A673 (cell line): ENCODE data around the gene RGS6. TPM values are rescaled to one million over a fixed set of nuclear protein-coding genes. Genes with fewer than 3 reads are reported as not detected.

ENCODE experiments used
- BruUV-seq: library from RNA; stranded (reverse); fragments of 400-500 nt; replicated peaks from 2 replicates; lab custom pipeline; 2021; lab: Mats Ljungman, UMichigan
- CTCF ChIA-PET: fragments of 300-600 bp; sonication (Branson Sonifier 250); formaldehyde crosslinking; loops from one replicate; lab custom pipeline; 2022; ENCODE audit warnings: antibody characterized with exemption; lab: Charles Lee
- POLR2A ChIA-PET: fragments of 300-600 bp; sonication (Branson Sonifier 250); formaldehyde crosslinking; loops from one replicate; lab custom pipeline; 2022; ENCODE audit warnings: antibody characterized with exemption; ENCODE audit not compliant: low non-redundant PET; lab: Charles Lee
- DNase-seq: peaks from one replicate; pipeline ENCODE4 v3.0.0-alpha.2; 2015; ENCODE audit warnings: low spot score
- H3K27ac ChIP-seq: fragments of 200-600 bp; sonication (generic); 2 replicates; pipeline ENCODE4 v1.5.1; 2016; ENCODE audit warnings: mixed run types, low read depth, mild to moderate bottlenecking, mixed read lengths, antibody characterized with exemption, low read length; ENCODE audit not compliant: poor library complexity, severe bottlenecking
- H3K27me3 ChIP-seq: fragments of 200-600 bp; sonication (generic); replicated peaks from 2 replicates; pipeline ENCODE4 v1.6.1; 2017; ENCODE audit warnings: mixed run types, low read depth, mild to moderate bottlenecking, mixed read lengths, antibody characterized with exemption, low read length; ENCODE audit not compliant: insufficient read depth, poor library complexity
- H3K36me3 ChIP-seq: fragments of 200-600 bp; sonication (generic); 2 replicates; pipeline ENCODE4 v1.6.1; 2016; ENCODE audit warnings: mixed run types, mild to moderate bottlenecking, mixed read lengths, antibody characterized with exemption, low read length; ENCODE audit not compliant: insufficient read depth, poor library complexity, severe bottlenecking
- H3K4me1 ChIP-seq: fragments of 200-600 bp; sonication (generic); 2 replicates; pipeline ENCODE4 v1.6.1; 2017; ENCODE audit warnings: mixed run types, mild to moderate bottlenecking, mixed read lengths, antibody characterized with exemption, low read length; ENCODE audit not compliant: insufficient read depth, poor library complexity, severe bottlenecking
- H3K4me3 ChIP-seq: fragments of 200-600 bp; sonication (generic); 2 replicates; pipeline ENCODE4 v1.5.1; 2016; ENCODE audit warnings: low read depth, mixed run types, mild to moderate bottlenecking, mixed read lengths, low read length; ENCODE audit not compliant: poor library complexity, severe bottlenecking
- H3K9me3 ChIP-seq: fragments of 200-600 bp; sonication (generic); 2 replicates; pipeline ENCODE4 v1.6.1; 2016; ENCODE audit warnings: mixed run types, low read depth, mild to moderate bottlenecking, mixed read lengths, antibody characterized with exemption, low read length; ENCODE audit not compliant: poor library complexity, severe bottlenecking
- EZH2 ChIP-seq: fragments of 200-600 bp; sonication (generic); IDR thresholded peaks from 2 replicates; pipeline ENCODE4 v1.6.1; 2017; ENCODE audit warnings: borderline replicate concordance, low read depth, mild to moderate bottlenecking, mixed read lengths, antibody characterized with exemption, low read length; ENCODE audit not compliant: poor library complexity, severe bottlenecking
- intact Hi-C: fragments of 100-400 bp; cut with micrococcal nuclease; formaldehyde crosslinking; loops from one replicate; pipeline ENCODE4 v1.10.0; 2022; ENCODE audit not compliant: unreplicated experiment
- total RNA-seq: library from RNA; stranded (reverse); gene quantifications from 2 replicates; pipeline ENCODE4 v1.2.3, GENCODE V29; 2021
- TF ChIP-seq, protein P1 (sequence below): fragments of 300-800, 200-600 bp; sonication (generic); conservative IDR thresholded peaks from 2 replicates; pipeline ENCODE4 v1.5.1; 2017; ENCODE audit warnings: low read depth, mild to moderate bottlenecking, antibody characterized with exemption, low read length, moderate library complexity, mixed read lengths

The RGS6 gene
- total RNA-seq, 1 experiment from 2014 or later, result not detected

DNA sequence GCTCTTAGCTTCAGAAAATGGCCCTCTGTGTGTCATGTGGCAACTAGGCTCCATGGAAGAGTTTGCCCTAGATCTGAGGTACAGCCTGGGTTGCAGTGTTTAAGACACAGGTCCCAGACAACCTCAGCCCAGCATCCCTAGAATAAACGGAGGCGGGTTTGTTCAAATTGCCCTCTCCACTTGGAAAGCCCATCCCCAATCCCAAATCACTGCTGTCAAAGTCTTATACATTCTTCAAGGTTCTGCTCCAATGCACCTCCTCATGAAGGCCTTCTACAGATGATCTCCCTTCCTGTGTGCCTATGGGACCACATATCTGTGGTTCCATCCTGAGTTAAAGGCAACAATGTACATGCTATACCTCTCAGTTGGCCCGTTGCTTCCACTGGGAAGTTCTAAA is 671.9 kb downstream of the RGS6 start:
- Histone ChIP-seq H3K4me3 (no peak overlapping the region), H3K27me3 (no peaks in the 10 kb centered on the region), H3K9me3 (no peaks in the 10 kb centered on the region), H3K36me3 (no peaks in the 10 kb centered on the region), H3K27ac (no peak overlapping the region), H3K4me1 (no peaks in the 10 kb centered on the region)
- no peak for DNase-seq
- ChIA-PET POLR2A (no interaction called here), CTCF (no interaction called here)
- intact Hi-C loops, result no loop called here
- no peak for TF ChIP-seq EZH2
- TF ChIP-seq, protein P1, sequence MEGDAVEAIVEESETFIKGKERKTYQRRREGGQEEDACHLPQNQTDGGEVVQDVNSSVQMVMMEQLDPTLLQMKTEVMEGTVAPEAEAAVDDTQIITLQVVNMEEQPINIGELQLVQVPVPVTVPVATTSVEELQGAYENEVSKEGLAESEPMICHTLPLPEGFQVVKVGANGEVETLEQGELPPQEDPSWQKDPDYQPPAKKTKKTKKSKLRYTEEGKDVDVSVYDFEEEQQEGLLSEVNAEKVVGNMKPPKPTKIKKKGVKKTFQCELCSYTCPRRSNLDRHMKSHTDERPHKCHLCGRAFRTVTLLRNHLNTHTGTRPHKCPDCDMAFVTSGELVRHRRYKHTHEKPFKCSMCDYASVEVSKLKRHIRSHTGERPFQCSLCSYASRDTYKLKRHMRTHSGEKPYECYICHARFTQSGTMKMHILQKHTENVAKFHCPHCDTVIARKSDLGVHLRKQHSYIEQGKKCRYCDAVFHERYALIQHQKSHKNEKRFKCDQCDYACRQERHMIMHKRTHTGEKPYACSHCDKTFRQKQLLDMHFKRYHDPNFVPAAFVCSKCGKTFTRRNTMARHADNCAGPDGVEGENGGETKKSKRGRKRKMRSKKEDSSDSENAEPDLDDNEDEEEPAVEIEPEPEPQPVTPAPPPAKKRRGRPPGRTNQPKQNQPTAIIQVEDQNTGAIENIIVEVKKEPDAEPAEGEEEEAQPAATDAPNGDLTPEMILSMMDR, result no peak
- no TSS peak for BruUV-seq

DNA sequence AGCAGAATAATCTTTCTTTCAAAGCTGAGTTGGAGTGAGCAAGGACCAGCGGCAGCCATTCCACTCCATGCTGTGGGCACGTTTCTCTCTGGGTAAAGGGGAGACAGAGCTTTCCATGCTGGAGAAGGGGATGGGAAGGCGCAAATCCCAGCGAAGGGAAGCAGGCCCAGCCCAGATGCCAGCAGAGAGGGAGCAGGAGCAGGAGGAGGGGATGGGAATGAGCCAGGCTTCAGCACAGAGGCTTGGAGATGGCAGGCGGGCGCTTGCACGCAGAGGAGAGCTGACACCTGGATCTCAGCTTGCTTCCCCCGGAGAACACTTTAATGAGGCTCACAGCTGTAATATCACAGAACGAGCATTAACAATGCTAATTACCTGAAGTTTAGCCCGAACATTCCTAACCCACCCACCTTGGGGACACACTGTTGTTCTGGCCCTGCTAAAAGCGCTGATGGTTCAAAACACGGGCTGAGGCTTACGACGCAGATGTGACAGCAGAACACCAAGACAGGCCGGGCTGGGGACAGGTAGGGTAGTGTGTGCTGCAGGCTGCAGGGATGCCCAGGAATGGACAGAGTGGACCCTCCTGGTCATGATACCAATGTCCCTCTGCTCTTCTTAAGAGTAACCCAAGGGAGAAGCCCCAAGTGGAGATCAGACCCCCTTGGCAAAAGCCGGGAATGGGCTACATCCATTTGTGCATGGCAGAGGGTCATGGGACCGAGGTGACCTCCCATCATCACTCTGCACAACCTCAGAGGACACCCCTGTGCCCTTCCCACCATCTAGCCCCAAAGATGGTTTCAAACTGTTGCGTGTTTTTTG is 673.1 kb downstream of the RGS6 start:
- Histone ChIP-seq H3K27ac (no peak overlapping the region), H3K9me3 (no peaks in the 10 kb centered on the region), H3K36me3 (no peaks in the 10 kb centered on the region), H3K4me1 (no peaks in the 10 kb centered on the region), H3K4me3 (no peak overlapping the region), H3K27me3 (no peaks in the 10 kb centered on the region)
- TF ChIP-seq, protein P1, result no peak
- TF ChIP-seq EZH2, result no peak
- BruUV-seq, result no TSS peak
- CTCF ChIA-PET, result no interaction called here
- POLR2A ChIA-PET, result no interaction called here
- intact Hi-C loops, result no loop called here
- DNase-seq, result no peak

GRCh38 chr14:72605921-72606220 is 673.6 kb downstream of the RGS6 start:
- ChIA-PET CTCF (no interaction called here), POLR2A (no interaction called here)
- Histone ChIP-seq H3K36me3 (no peaks in the 10 kb centered on the region), H3K27me3 (no peaks in the 10 kb centered on the region), H3K27ac (no peak overlapping the region), H3K9me3 (no peaks in the 10 kb centered on the region), H3K4me3 (no peak overlapping the region), H3K4me1 (no peaks in the 10 kb centered on the region)
- no TSS peak for BruUV-seq
- no peak for DNase-seq
- intact Hi-C loops, result no loop called here
- TF ChIP-seq, protein P1, result no peak
- no peak for TF ChIP-seq EZH2
